Inflammatory macrophage (primary cell): ENCODE results near the gene TTC8.
"Not testable (repeated sequence)": the region's sequence is repeated elsewhere in the genome, so short reads cannot be mapped to it uniquely, and the experiment has no call there.

ENCODE experiments used
- DNase-seq, 2 donors: peaks; one replicate each; pipeline ENCODE4 v3.0.0-alpha.2; 2020 to 2022

TTC8 gene

GRCh38 chr14:88825078-88825458 is 617 bp downstream of the TTC8 start:
- DNase-seq, result peak; percentile 20 to 36

- no peak for DNase-seq
These were observed 1.1 kb downstream of the TTC8 start for GRCh38 chr14:88825503-88825902.

GRCh38 chr14:88829188-88829587 is 4.7 kb downstream of the TTC8 start:
- peak; percentile 4 to 42 for DNase-seq

GRCh38 chr14:88829685-88830302 is 5.3 kb downstream of the TTC8 start:
- DNase-seq, result no peak

- DNase-seq, result no peak
These were observed 6.8 kb downstream of the TTC8 start for GRCh38 chr14:88831284-88831683.

- peak in 1 of 2 donors; percentile 46 for DNase-seq
These were observed 10.5 kb downstream of the TTC8 start for GRCh38 chr14:88834883-88835431.

GRCh38 chr14:88835661-88836060 is 11.2 kb downstream of the TTC8 start:
- no peak for DNase-seq

GRCh38 chr14:88837495-88837894 is 13.0 kb downstream of the TTC8 start:
- no peak for DNase-seq

GRCh38 chr14:88838015-88838414 is 13.6 kb downstream of the TTC8 start:
- no peak for DNase-seq

- DNase-seq, result no peak
These were observed 16.5 kb downstream of the TTC8 start for GRCh38 chr14:88840926-88841325.

GRCh38 chr14:88841741-88842140 is 17.3 kb downstream of the TTC8 start:
- no peak for DNase-seq

- no peak for DNase-seq
These were observed 18.0 kb downstream of the TTC8 start for GRCh38 chr14:88842414-88842813.

- DNase-seq, result no peak
These were observed 20.6 kb downstream of the TTC8 start for GRCh38 chr14:88844980-88845491.

- no peak for DNase-seq
These were observed 24.1 kb downstream of the TTC8 start for GRCh38 chr14:88848571-88848970.

GRCh38 chr14:88849716-88850115 is 25.3 kb downstream of the TTC8 start:
- DNase-seq, result peak; percentile 56 to 67

GRCh38 chr14:88851587-88851986 is 27.1 kb downstream of the TTC8 start:
- DNase-seq, result no peak

- DNase-seq, result no peak
These were observed 28.2 kb downstream of the TTC8 start for GRCh38 chr14:88852632-88853031.

GRCh38 chr14:88853129-88853528 is 28.7 kb downstream of the TTC8 start:
- DNase-seq, result no peak

GRCh38 chr14:88856786-88857366 is 32.4 kb downstream of the TTC8 start:
- no peak for DNase-seq

GRCh38 chr14:88857861-88858260 is 33.4 kb downstream of the TTC8 start:
- not testable (repeated sequence) for DNase-seq

- DNase-seq, result not testable (repeated sequence)
These were observed 34.7 kb downstream of the TTC8 start for GRCh38 chr14:88859118-88859517.

GRCh38 chr14:88863167-88863566 is 38.7 kb downstream of the TTC8 start:
- no peak for DNase-seq

GRCh38 chr14:88864198-88864597 is 39.7 kb downstream of the TTC8 start:
- DNase-seq, result no peak

- DNase-seq, result no peak
These were observed 41.9 kb downstream of the TTC8 start for GRCh38 chr14:88866305-88866704.
